B cell (primary cell): ENCODE measurements around the gene PARVB. TPM values are rescaled to one million over a fixed set of nuclear protein-coding genes. Genes with fewer than 3 reads are reported as not detected.

Source experiments
- ATAC-seq: fragments of 200-7000 bp; cut with Tn5 transposase; one replicate; pipeline ENCODE4 v1.10.0; 2021; ENCODE audit warnings: low read depth, mild to moderate bottlenecking, moderate number of reproducible peaks, moderate library complexity
- CTCF ChIA-PET: fragments of 350-600 bp; sonication (Branson Sonifier 250); formaldehyde crosslinking; loops from one replicate; lab custom pipeline; 2021; ENCODE audit warnings: antibody characterized with exemption, inconsistent platforms; lab: Charles Lee
- POLR2A ChIA-PET: fragments of 350-600 bp; sonication (Branson Sonifier 250); formaldehyde crosslinking; loops from one replicate; lab custom pipeline; 2021; ENCODE audit warnings: antibody characterized with exemption; lab: Charles Lee
- DNase-seq: peaks from one replicate; pipeline ENCODE4 v3.0.0; 2013
- H2AFZ ChIP-seq: 2 replicates; pipeline ENCODE4 v1.6.1; 2012; ENCODE audit warnings: mild to moderate bottlenecking, low read depth, low read length; ENCODE audit not compliant: insufficient read depth, poor library complexity, severe bottlenecking
- H3K27ac ChIP-seq, 2 donors: 1 replicate in 1 of 2; 2 replicates in 1 of 2; pipeline ENCODE4 v1.5.1; 2012 to 2013; ENCODE audit warnings: low read length in 2 of 2, mild to moderate bottlenecking in 2 of 2, moderate library complexity in 1 of 2
- H3K27me3 ChIP-seq, 4 experiments: fragments of 200-600 bp in 1 of 4; sonication (generic) in 1 of 4; replicated peaks in 1 of 4; 1 replicate in 2 of 4; 2 replicates in 2 of 4; pipeline versions ENCODE4 v1.6.1 to v1.7.0; 2013 to 2016; ENCODE audit warnings: low read length in 3 of 4, mild to moderate bottlenecking in 2 of 4, mixed read lengths in 1 of 4, moderate library complexity in 1 of 4; ENCODE audit not compliant: insufficient read depth in 4 of 4, control insufficient read depth in 3 of 4; ENCODE audit errors: control extremely low read depth in 1 of 4
- H3K36me3 ChIP-seq, 2 experiments: replicated peaks in 1 of 2; 1 replicate in 1 of 2; 2 replicates in 1 of 2; pipeline versions ENCODE4 v1.6.1 to v1.7.1; 2013; ENCODE audit warnings: low read length in 1 of 2; ENCODE audit not compliant: insufficient read depth in 2 of 2, control insufficient read depth in 1 of 2; ENCODE audit errors: control extremely low read depth in 1 of 2, extremely low read depth in 1 of 2
- H3K4me1 ChIP-seq, 2 donors: fragments of 200-600 bp in 1 of 2; sonication (generic) in 1 of 2; 1 replicate in 1 of 2; 2 replicates in 1 of 2; pipeline versions ENCODE4 v1.5.1 to v1.6.1; 2013 to 2017; ENCODE audit warnings: low read length in 2 of 2; ENCODE audit not compliant: control insufficient read depth in 2 of 2, insufficient read depth in 2 of 2
- H3K4me2 ChIP-seq: replicated peaks from 2 replicates; pipeline ENCODE3; 2012; ENCODE audit warnings: mild to moderate bottlenecking, low read depth, low read length; ENCODE audit not compliant: poor library complexity, severe bottlenecking
- H3K4me3 ChIP-seq, 5 experiments: fragments of 200-600 bp in 1 of 5; sonication (generic) in 1 of 5; 1 replicate in 3 of 5; 2 replicates in 2 of 5; pipeline versions ENCODE4 v1.5.1 to v1.7.0; 2011 to 2016; ENCODE audit warnings: low read length in 4 of 5, mild to moderate bottlenecking in 4 of 5, low read depth in 2 of 5, control low read depth in 1 of 5, moderate library complexity in 1 of 5; ENCODE audit not compliant: insufficient read depth in 1 of 5; ENCODE audit errors: control extremely low read depth in 1 of 5, extremely low read depth in 1 of 5
- H3K79me2 ChIP-seq: fragments of 200-600 bp; sonication (generic); one replicate; pipeline ENCODE4 v1.6.0; 2016; ENCODE audit warnings: low read length; ENCODE audit not compliant: control insufficient read depth, insufficient read depth
- H3K9ac ChIP-seq: fragments of 200-600 bp; sonication (generic); 2 replicates; pipeline ENCODE4 v1.6.1; 2017; ENCODE audit warnings: mild to moderate bottlenecking, low read length, moderate library complexity
- H3K9me3 ChIP-seq, 3 donors: one replicate each; pipeline versions ENCODE4 v1.6.1 to v1.7.1; 2013; ENCODE audit warnings: low read length in 2 of 3; ENCODE audit not compliant: control insufficient read depth in 2 of 3, insufficient read depth in 1 of 3; ENCODE audit errors: control extremely low read depth in 1 of 3
- H4K20me1 ChIP-seq: 2 replicates; pipeline ENCODE4 v1.6.0; 2012; ENCODE audit warnings: mild to moderate bottlenecking, low read length; ENCODE audit not compliant: insufficient read depth, control insufficient read depth, poor library complexity, severe bottlenecking
- H3K27ac Mint-ChIP-seq: one replicate; pipeline ENCODE4 v1.8.0; 2021; ENCODE audit warnings: mixed read lengths
- H3K27me3 Mint-ChIP-seq: one replicate; pipeline ENCODE4 v1.8.0; 2021; ENCODE audit warnings: mixed read lengths
- H3K4me1 Mint-ChIP-seq: one replicate; pipeline ENCODE4 v1.8.0; 2021; ENCODE audit warnings: mixed read lengths
- H3K4me3 Mint-ChIP-seq: one replicate; pipeline ENCODE4 v1.8.0; 2021; ENCODE audit warnings: mixed read lengths
- H3K9me3 Mint-ChIP-seq: one replicate; pipeline ENCODE4 v1.8.0; 2022; ENCODE audit warnings: mixed read lengths; ENCODE audit not compliant: insufficient read depth
- EZH2 ChIP-seq: IDR thresholded peaks from 2 replicates; pipeline ENCODE4 v1.6.1; 2012; ENCODE audit warnings: borderline replicate concordance, low read depth, mild to moderate bottlenecking, moderate library complexity, low read length; ENCODE audit not compliant: insufficient read depth, poor library complexity, severe bottlenecking
- WGBS: methylation state at CpG from one replicate; pipeline ENCODE4 v1.1.5; 2013; ENCODE audit warnings: missing lambda C conversion rate; ENCODE audit not compliant: insufficient coverage; 5-methylcytosine and 5-hydroxymethylcytosine counted together
- intact Hi-C: fragments of 100-400 bp; cut with micrococcal nuclease; formaldehyde crosslinking; loops from one replicate; pipeline ENCODE4 v1.10.0; 2022
- polyA plus RNA-seq: library from polyadenylated mRNA; depleted of rRNA; stranded (reverse); fragments of >200 nt; gene quantifications from 2 replicates; pipeline ENCODE4 v1.2.3, GENCODE V29; 2012
- total RNA-seq, 2 donors: library from RNA; stranded (reverse); fragments of 120-200 nt in 1 of 2; gene quantifications; 1 replicate in 1 of 2; 2 replicates in 1 of 2; pipeline versions ENCODE4 v1.2.3 to v1.2.4, GENCODE V29; 2013 to 2022
- TF ChIP-seq, protein P1 (sequence below): fragments of 200-600 bp; IDR thresholded peaks from one replicate; pipeline ENCODE4 v1.8.0; 2022; ENCODE audit warnings: antibody characterized with exemption, mild to moderate bottlenecking

The PARVB gene
- total and polyA plus RNA-seq, 2 donors (not counting 1 experiment from before 2014, with no cell fraction given): 48.0 to 49.4 TPM

DNA sequence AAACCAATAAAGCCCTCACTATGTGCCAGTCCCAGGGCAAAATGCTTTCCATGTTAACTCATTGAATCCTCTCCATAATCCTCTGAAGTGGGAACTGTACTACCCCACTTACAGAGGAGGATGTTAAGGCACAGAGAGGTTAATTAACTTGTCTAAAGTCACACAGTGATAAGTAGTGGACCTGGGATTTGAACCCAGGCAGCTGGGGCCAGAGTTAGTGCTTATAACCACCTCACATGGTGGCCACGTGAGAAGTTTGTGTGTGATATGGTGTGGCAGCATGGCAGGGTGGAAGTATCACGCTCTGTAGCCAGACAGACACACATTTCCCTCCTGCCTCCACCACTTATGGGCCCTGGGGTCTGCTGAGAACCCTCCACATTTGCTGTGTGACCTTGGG is 173.2 kb downstream of the PARVB start:
- no peak for DNase-seq
- Histone ChIP-seq H3K79me2 (peaks cover 27% of the 10 kb centered on the region), H3K27me3 (no peaks in the 10 kb centered on the region), H3K36me3 (peaks cover 0 to 85% of the 10 kb centered on the region in 2 experiments), H3K27ac (no peak overlapping the region), H3K4me2 (no peak overlapping the region), H2AFZ (no peak overlapping the region), H3K4me3 (no peak overlapping the region), H3K9ac (no peak overlapping the region), H4K20me1 (peaks cover 88% of the 10 kb centered on the region), H3K9me3 (peaks cover 0 to 3% (median 0%) of the 10 kb centered on the region in 3 donors), H3K4me1 (peaks cover 5 to 15% of the 10 kb centered on the region in 2 donors)
- H3K9me3 Mint-ChIP-seq: no peaks in the 10 kb centered on the region
- ATAC-seq: no peak
- CTCF ChIA-PET: no interaction called here
- H3K27ac Mint-ChIP-seq: no peak overlapping the region
- TF ChIP-seq EZH2: no peak
- TF ChIP-seq, protein P1, sequence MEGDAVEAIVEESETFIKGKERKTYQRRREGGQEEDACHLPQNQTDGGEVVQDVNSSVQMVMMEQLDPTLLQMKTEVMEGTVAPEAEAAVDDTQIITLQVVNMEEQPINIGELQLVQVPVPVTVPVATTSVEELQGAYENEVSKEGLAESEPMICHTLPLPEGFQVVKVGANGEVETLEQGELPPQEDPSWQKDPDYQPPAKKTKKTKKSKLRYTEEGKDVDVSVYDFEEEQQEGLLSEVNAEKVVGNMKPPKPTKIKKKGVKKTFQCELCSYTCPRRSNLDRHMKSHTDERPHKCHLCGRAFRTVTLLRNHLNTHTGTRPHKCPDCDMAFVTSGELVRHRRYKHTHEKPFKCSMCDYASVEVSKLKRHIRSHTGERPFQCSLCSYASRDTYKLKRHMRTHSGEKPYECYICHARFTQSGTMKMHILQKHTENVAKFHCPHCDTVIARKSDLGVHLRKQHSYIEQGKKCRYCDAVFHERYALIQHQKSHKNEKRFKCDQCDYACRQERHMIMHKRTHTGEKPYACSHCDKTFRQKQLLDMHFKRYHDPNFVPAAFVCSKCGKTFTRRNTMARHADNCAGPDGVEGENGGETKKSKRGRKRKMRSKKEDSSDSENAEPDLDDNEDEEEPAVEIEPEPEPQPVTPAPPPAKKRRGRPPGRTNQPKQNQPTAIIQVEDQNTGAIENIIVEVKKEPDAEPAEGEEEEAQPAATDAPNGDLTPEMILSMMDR: no peak
- H3K4me1 Mint-ChIP-seq: peaks cover 27% of the 10 kb centered on the region
- no peak overlapping the region for H3K4me3 Mint-ChIP-seq
- no peaks in the 10 kb centered on the region for H3K27me3 Mint-ChIP-seq
- POLR2A ChIA-PET: no interaction called here
- intact Hi-C loops: no loop called here
- no CpG with 5 or more reads among the region's 2 CpGs for WGBS

DNA sequence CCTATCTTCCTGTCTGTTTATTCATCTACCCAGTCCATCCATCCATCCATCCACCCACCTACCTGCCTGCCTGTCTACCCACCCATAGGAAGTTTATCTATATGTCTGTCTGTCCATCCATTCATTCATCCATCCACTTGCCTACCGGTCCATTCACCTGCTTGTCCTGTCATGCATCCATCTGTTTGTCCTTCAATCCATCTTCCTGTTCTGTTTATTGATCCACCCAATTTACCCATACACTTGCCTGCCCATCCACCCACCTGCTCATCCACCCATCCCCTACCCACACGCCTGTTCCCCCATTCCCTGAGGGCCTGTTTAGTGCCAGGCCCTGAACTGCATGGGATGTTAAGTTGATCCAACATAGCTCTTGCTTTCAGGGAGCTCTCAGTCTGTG is 175.1 kb downstream of the PARVB start:
- peaks cover 71% of the 10 kb centered on the region for H4K20me1 ChIP-seq
- H3K9ac ChIP-seq: no peak overlapping the region
- intact Hi-C loops: no loop called here
- H3K36me3 ChIP-seq: peaks cover 0 to 74% of the 10 kb centered on the region in 2 experiments
- DNase-seq (no peak), ATAC-seq (no peak)
- no peak overlapping the region for H3K27ac ChIP-seq
- POLR2A ChIA-PET: no interaction called here
- Mint-ChIP-seq H3K4me3 (no peak overlapping the region), H3K9me3 (no peaks in the 10 kb centered on the region), H3K27ac (no peak overlapping the region), H3K27me3 (no peaks in the 10 kb centered on the region), H3K4me1 (peaks cover 17% of the 10 kb centered on the region)
- CTCF ChIA-PET: no interaction called here
- no peak overlapping the region for H3K4me3 ChIP-seq
- H3K4me2 ChIP-seq: no peak overlapping the region
- no peak overlapping the region for H2AFZ ChIP-seq
- H3K27me3 ChIP-seq: no peaks in the 10 kb centered on the region
- 88% methylated on average over 2 of the region's 2 CpGs for WGBS
- no peak for TF ChIP-seq EZH2
- TF ChIP-seq, protein P1: no peak
- H3K4me1 ChIP-seq: peaks cover 2 to 9% of the 10 kb centered on the region in 2 donors
- no peaks in the 10 kb centered on the region for H3K9me3 ChIP-seq
- peaks cover 16% of the 10 kb centered on the region for H3K79me2 ChIP-seq
